GM19099 (cell line): ENCODE data around the gene ZFR2.

ENCODE experiments used
- POLR2A ChIP-seq: IDR thresholded peaks from 3 replicates; pipeline ENCODE4 v1.6.1; 2011; ENCODE audit warnings: low read depth; ENCODE audit not compliant: insufficient read length; ENCODE audit errors: extremely low read depth

Gene ZFR2

GRCh38 chr19:3832001-3832400 lies 36.8 kb downstream of the ZFR2 start:
- no peak for TF ChIP-seq POLR2A

GRCh38 chr19:3831601-3832000 lies 37.2 kb downstream of the ZFR2 start:
- TF ChIP-seq POLR2A: no peak

GRCh38 chr19:3830621-3831589 lies 37.9 kb downstream of the ZFR2 start:
- TF ChIP-seq POLR2A: no peak

- TF ChIP-seq POLR2A: no peak
Measured at GRCh38 chr19:3827306-3827705, 41.5 kb downstream of the ZFR2 start.

GRCh38 chr19:3826163-3826562 lies 42.7 kb downstream of the ZFR2 start:
- no peak for TF ChIP-seq POLR2A

GRCh38 chr19:3825286-3825956 lies 43.4 kb downstream of the ZFR2 start:
- TF ChIP-seq POLR2A: no peak

- no peak for TF ChIP-seq POLR2A
Measured at GRCh38 chr19:3823350-3823713, 45.5 kb downstream of the ZFR2 start.

GRCh38 chr19:3822683-3823349 lies 46.0 kb downstream of the ZFR2 start:
- TF ChIP-seq POLR2A: no peak

GRCh38 chr19:3821857-3822364 lies 46.9 kb downstream of the ZFR2 start:
- no peak for TF ChIP-seq POLR2A

GRCh38 chr19:3821156-3821555 lies 47.7 kb downstream of the ZFR2 start:
- TF ChIP-seq POLR2A: no peak

GRCh38 chr19:3819989-3820388 lies 48.8 kb downstream of the ZFR2 start:
- TF ChIP-seq POLR2A: no peak

- no peak for TF ChIP-seq POLR2A
Measured at GRCh38 chr19:3818918-3819317, 49.9 kb downstream of the ZFR2 start.

- TF ChIP-seq POLR2A: no peak
Measured at GRCh38 chr19:3818466-3818865, 50.4 kb downstream of the ZFR2 start.

- TF ChIP-seq POLR2A: no peak
Measured at GRCh38 chr19:3817761-3818160, 51.1 kb downstream of the ZFR2 start.

- TF ChIP-seq POLR2A: no peak
Measured at GRCh38 chr19:3816566-3817218, 52.1 kb downstream of the ZFR2 start.
